ENCODE data around the gene PCDH20. TPM values are rescaled to one million over a fixed set of nuclear protein-coding genes. Genes with fewer than 3 reads are reported as not detected.
"Not testable (repeated sequence)": the region's sequence is repeated elsewhere in the genome, so short reads cannot be mapped to it uniquely, and the experiment has no call there.

Gene PCDH20
- total and polyA plus RNA-seq, 4 donors: 0.33 to 1.3 (median 0.76) TPM

DNA sequence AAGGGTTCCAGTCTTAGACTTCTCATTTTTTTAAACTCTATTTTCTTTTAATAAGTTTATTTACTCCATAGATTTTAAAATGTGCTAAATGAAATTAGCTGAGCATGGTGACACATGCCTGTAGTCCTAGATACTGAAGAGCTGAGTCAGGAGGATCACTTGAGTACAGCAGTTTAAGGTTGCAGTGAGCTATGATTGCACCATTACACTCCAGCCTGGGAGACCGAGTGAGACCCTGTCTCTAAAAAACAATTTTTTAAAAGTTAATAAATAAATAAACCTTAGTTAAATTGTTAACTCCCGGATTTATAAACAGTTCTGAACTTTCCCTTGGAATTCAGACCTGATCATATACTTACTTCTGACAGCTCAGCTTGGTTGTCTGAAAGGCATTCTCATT, 32.5 kb downstream of the PCDH20 start:
- H3K36me3 ChIP-seq (ENCODE audit: control insufficient read depth in 4 of 4, insufficient read depth in 3 of 4, low read depth in 1 of 4, low read length in 3 of 4): no peaks in the 10 kb centered on the region
- WGBS: 74% methylated on average over 2 of the region's 2 CpGs
- no peak overlapping the region for H3K9ac ChIP-seq (ENCODE audit: low read depth in 1 of 2, low read length in 2 of 2)
- no peaks in the 10 kb centered on the region for H3K4me1 ChIP-seq (ENCODE audit: control insufficient read depth in 4 of 4, insufficient read depth in 4 of 4, low read length in 3 of 4)
- no peak overlapping the region for H3K4me3 ChIP-seq (ENCODE audit: low read depth in 1 of 3, low read length in 3 of 3)
- TF ChIP-seq HNF4G (IDR thresholded peaks at IDR 0.05): no peak
- no peak for TF ChIP-seq FOXA1 (IDR thresholded peaks at IDR 0.05)
- TF ChIP-seq, protein P1, sequence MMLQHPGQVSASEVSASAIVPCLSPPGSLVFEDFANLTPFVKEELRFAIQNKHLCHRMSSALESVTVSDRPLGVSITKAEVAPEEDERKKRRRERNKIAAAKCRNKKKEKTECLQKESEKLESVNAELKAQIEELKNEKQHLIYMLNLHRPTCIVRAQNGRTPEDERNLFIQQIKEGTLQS (IDR thresholded peaks at IDR 0.05): no peak
- TF ChIP-seq, protein P2, sequence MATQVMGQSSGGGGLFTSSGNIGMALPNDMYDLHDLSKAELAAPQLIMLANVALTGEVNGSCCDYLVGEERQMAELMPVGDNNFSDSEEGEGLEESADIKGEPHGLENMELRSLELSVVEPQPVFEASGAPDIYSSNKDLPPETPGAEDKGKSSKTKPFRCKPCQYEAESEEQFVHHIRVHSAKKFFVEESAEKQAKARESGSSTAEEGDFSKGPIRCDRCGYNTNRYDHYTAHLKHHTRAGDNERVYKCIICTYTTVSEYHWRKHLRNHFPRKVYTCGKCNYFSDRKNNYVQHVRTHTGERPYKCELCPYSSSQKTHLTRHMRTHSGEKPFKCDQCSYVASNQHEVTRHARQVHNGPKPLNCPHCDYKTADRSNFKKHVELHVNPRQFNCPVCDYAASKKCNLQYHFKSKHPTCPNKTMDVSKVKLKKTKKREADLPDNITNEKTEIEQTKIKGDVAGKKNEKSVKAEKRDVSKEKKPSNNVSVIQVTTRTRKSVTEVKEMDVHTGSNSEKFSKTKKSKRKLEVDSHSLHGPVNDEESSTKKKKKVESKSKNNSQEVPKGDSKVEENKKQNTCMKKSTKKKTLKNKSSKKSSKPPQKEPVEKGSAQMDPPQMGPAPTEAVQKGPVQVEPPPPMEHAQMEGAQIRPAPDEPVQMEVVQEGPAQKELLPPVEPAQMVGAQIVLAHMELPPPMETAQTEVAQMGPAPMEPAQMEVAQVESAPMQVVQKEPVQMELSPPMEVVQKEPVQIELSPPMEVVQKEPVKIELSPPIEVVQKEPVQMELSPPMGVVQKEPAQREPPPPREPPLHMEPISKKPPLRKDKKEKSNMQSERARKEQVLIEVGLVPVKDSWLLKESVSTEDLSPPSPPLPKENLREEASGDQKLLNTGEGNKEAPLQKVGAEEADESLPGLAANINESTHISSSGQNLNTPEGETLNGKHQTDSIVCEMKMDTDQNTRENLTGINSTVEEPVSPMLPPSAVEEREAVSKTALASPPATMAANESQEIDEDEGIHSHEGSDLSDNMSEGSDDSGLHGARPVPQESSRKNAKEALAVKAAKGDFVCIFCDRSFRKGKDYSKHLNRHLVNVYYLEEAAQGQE (IDR thresholded peaks at IDR 0.05): no peak
- TF ChIP-seq RXRA (IDR thresholded peaks at IDR 0.05): no peak
- TF ChIP-seq GABPA (IDR thresholded peaks at IDR 0.05 in 1 of 2, conservative IDR thresholded peaks at IDR 0.05 in 1 of 2): no peak
- TF ChIP-seq YY1 (IDR thresholded peaks at IDR 0.05): no peak
- TF ChIP-seq, protein P3, sequence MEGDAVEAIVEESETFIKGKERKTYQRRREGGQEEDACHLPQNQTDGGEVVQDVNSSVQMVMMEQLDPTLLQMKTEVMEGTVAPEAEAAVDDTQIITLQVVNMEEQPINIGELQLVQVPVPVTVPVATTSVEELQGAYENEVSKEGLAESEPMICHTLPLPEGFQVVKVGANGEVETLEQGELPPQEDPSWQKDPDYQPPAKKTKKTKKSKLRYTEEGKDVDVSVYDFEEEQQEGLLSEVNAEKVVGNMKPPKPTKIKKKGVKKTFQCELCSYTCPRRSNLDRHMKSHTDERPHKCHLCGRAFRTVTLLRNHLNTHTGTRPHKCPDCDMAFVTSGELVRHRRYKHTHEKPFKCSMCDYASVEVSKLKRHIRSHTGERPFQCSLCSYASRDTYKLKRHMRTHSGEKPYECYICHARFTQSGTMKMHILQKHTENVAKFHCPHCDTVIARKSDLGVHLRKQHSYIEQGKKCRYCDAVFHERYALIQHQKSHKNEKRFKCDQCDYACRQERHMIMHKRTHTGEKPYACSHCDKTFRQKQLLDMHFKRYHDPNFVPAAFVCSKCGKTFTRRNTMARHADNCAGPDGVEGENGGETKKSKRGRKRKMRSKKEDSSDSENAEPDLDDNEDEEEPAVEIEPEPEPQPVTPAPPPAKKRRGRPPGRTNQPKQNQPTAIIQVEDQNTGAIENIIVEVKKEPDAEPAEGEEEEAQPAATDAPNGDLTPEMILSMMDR (IDR thresholded peaks at IDR 0.05; ENCODE audit: low read depth, low read length, missing input control): no peak
- TF ChIP-seq JUND (IDR thresholded peaks at IDR 0.05): no peak
- TF ChIP-seq NR2F2 (IDR thresholded peaks at IDR 0.05): no peak
- no peaks in the 10 kb centered on the region for H3K9me3 ChIP-seq (ENCODE audit: control insufficient read depth in 4 of 4, low read length in 3 of 4)
- no peak for DNase-seq (ENCODE audit: low spot score)
- H3K27me3 ChIP-seq (ENCODE audit: control insufficient read depth in 4 of 4, insufficient read depth in 4 of 4, low read length in 3 of 4): peaks cover 0 to 3% (median 0%) of the 10 kb centered on the region in 4 donors
- H3K27ac ChIP-seq (ENCODE audit: low read depth in 1 of 2, low read length in 2 of 2): no peak overlapping the region

DNA sequence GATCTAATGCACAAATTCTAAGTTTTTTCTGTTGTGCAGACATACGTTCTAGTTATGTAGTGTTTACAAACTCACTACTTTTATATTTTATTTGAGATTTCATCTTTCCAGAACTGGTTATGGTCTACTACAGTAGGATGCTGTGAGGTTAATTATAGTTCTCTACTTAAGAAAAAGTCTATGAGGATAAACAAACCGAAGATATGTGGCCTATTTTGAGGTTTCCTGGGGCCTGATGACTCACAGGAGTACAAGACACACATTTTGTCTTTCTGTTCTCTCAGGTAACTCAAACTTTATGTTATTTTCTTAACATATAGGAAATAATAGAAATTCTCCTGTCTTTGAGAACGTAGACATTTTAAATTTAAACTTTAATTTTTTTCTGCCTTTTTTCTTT, 45.1 kb downstream of the PCDH20 start:
- TF ChIP-seq, protein P1 (IDR thresholded peaks at IDR 0.05): no peak
- TF ChIP-seq JUND (IDR thresholded peaks at IDR 0.05) (no peak), HNF4A (conservative IDR thresholded peaks at IDR 0.05) (no peak), FOXA1 (IDR thresholded peaks at IDR 0.05) (no peak), RXRA (IDR thresholded peaks at IDR 0.05) (no peak), GABPA (IDR thresholded peaks at IDR 0.05 in 1 of 2, conservative IDR thresholded peaks at IDR 0.05 in 1 of 2) (no peak)
- TF ChIP-seq, protein P4, sequence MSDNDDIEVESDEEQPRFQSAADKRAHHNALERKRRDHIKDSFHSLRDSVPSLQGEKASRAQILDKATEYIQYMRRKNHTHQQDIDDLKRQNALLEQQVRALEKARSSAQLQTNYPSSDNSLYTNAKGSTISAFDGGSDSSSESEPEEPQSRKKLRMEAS (IDR thresholded peaks at IDR 0.05): no peak
- TF ChIP-seq, protein P5, sequence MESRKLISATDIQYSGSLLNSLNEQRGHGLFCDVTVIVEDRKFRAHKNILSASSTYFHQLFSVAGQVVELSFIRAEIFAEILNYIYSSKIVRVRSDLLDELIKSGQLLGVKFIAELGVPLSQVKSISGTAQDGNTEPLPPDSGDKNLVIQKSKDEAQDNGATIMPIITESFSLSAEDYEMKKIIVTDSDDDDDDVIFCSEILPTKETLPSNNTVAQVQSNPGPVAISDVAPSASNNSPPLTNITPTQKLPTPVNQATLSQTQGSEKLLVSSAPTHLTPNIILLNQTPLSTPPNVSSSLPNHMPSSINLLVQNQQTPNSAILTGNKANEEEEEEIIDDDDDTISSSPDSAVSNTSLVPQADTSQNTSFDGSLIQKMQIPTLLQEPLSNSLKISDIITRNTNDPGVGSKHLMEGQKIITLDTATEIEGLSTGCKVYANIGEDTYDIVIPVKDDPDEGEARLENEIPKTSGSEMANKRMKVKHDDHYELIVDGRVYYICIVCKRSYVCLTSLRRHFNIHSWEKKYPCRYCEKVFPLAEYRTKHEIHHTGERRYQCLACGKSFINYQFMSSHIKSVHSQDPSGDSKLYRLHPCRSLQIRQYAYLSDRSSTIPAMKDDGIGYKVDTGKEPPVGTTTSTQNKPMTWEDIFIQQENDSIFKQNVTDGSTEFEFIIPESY (IDR thresholded peaks at IDR 0.05): no peak
- Histone ChIP-seq H3K9ac (ENCODE audit: low read depth in 1 of 2, low read length in 2 of 2) (no peak overlapping the region), H3K9me3 (ENCODE audit: control insufficient read depth in 4 of 4, low read length in 3 of 4) (no peaks in the 10 kb centered on the region), H3K4me1 (ENCODE audit: control insufficient read depth in 4 of 4, insufficient read depth in 4 of 4, low read length in 3 of 4) (no peaks in the 10 kb centered on the region), H3K27me3 (ENCODE audit: control insufficient read depth in 4 of 4, insufficient read depth in 4 of 4, low read length in 3 of 4) (no peaks in the 10 kb centered on the region), H3K36me3 (ENCODE audit: control insufficient read depth in 4 of 4, insufficient read depth in 3 of 4, low read depth in 1 of 4, low read length in 3 of 4) (no peaks in the 10 kb centered on the region), H3K27ac (ENCODE audit: low read depth in 1 of 2, low read length in 2 of 2) (no peak overlapping the region), H3K4me3 (ENCODE audit: low read depth in 1 of 3, low read length in 3 of 3) (no peak overlapping the region)
- DNase-seq (ENCODE audit: low spot score): no peak
- WGBS: 43% methylated on average over 3 of the region's 3 CpGs

DNA sequence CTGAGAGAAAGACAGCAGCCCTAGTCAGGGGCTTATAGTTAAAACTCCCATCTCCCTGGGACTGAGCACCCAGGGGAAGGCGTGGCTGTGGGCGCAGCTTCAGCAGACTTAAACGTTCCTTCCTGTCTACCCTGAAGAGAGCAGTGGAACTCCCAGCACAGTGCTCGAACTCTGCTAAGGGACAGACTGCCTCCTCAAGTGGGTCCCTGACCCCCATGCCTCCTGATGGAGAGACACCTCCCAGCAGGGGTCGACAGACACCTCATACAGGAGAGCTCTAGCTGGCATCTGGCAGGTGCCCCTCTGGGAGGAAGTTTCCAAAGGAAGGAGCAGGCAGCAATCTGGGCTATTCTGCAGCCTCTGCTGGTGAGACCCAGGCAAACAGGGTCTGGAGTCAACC, 51.0 kb downstream of the PCDH20 start:
- WGBS: 77% methylated on average over 5 of the region's 5 CpGs

More for the DNA sequence above, 51.0 kb downstream of the PCDH20 start:
- H3K27me3 ChIP-seq (ENCODE audit: control insufficient read depth in 4 of 4, insufficient read depth in 4 of 4, low read length in 3 of 4); H3K9ac ChIP-seq (ENCODE audit: low read depth in 1 of 2, low read length in 2 of 2); H3K4me1 ChIP-seq (ENCODE audit: control insufficient read depth in 4 of 4, insufficient read depth in 4 of 4, low read length in 3 of 4); DNase-seq (ENCODE audit: low spot score); H3K9me3 ChIP-seq (ENCODE audit: control insufficient read depth in 4 of 4, low read length in 3 of 4); H3K4me3 ChIP-seq (ENCODE audit: low read depth in 1 of 3, low read length in 3 of 3); H3K27ac ChIP-seq (ENCODE audit: low read depth in 1 of 2, low read length in 2 of 2); H3K36me3 ChIP-seq (ENCODE audit: control insufficient read depth in 4 of 4, insufficient read depth in 3 of 4, low read depth in 1 of 4, low read length in 3 of 4): not testable (repeated sequence)

Data from liver (tissue), 9 donors.